Omental fat pad (tissue), 4 donors: ENCODE results near the gene VAPA. TPM values are rescaled to one million over a fixed set of nuclear protein-coding genes. Genes with fewer than 3 reads are reported as not detected.
A peak's percentile ranks its signal among the peaks of the same experiment; 100 is the strongest.

Experiments
- ATAC-seq: fragments of 150-250 bp; one replicate; pipeline ENCODE4 v1.9.1; 2016; ENCODE audit warnings: mild to moderate bottlenecking, moderate library complexity; ENCODE audit not compliant: low FRiP score
- DNase-seq: peaks from one replicate; pipeline ENCODE4 v3.0.0-alpha.2; 2019; ENCODE audit warnings: low spot score
- total RNA-seq, 4 donors: library from RNA; depleted of rRNA; stranded (reverse); fragments of >200 nt; gene quantifications; one replicate each; pipeline ENCODE4 v1.1.0, GENCODE V29; 2016
- TF ChIP-seq, protein P1 (sequence below), 3 donors: fragments of 450-650 bp; IDR thresholded peaks; one replicate each; pipeline ENCODE4 v1.5.1; 2016 to 2017; ENCODE audit warnings: antibody characterized with exemption in 3 of 3, mild to moderate bottlenecking in 3 of 3, moderate library complexity in 2 of 3

VAPA gene
- total RNA-seq, 4 donors from 2014 or later, result 173 to 345 (median 246) TPM

- ATAC-seq, result peak; percentile 90
- no peak for DNase-seq
- TF ChIP-seq, protein P1, sequence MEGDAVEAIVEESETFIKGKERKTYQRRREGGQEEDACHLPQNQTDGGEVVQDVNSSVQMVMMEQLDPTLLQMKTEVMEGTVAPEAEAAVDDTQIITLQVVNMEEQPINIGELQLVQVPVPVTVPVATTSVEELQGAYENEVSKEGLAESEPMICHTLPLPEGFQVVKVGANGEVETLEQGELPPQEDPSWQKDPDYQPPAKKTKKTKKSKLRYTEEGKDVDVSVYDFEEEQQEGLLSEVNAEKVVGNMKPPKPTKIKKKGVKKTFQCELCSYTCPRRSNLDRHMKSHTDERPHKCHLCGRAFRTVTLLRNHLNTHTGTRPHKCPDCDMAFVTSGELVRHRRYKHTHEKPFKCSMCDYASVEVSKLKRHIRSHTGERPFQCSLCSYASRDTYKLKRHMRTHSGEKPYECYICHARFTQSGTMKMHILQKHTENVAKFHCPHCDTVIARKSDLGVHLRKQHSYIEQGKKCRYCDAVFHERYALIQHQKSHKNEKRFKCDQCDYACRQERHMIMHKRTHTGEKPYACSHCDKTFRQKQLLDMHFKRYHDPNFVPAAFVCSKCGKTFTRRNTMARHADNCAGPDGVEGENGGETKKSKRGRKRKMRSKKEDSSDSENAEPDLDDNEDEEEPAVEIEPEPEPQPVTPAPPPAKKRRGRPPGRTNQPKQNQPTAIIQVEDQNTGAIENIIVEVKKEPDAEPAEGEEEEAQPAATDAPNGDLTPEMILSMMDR (IDR thresholded peaks at IDR 0.05), result no peak
Observed at GRCh38 chr18:9869715-9870430, 43.9 kb upstream of the VAPA start.

GRCh38 chr18:9870431-9871008 is 43.3 kb upstream of the VAPA start:
- peak; percentile 42 for ATAC-seq
- DNase-seq, result no peak
- TF ChIP-seq, protein P1 (IDR thresholded peaks at IDR 0.05), result no peak

GRCh38 chr18:9871244-9871746 is 42.5 kb upstream of the VAPA start:
- TF ChIP-seq, protein P1 (IDR thresholded peaks at IDR 0.05), result no peak
- ATAC-seq (no peak), DNase-seq (no peak)

- no peak for DNase-seq
- no peak for ATAC-seq
- TF ChIP-seq, protein P1 (IDR thresholded peaks at IDR 0.05), result no peak
Observed at GRCh38 chr18:9872823-9873222, 41.0 kb upstream of the VAPA start.

DNA sequence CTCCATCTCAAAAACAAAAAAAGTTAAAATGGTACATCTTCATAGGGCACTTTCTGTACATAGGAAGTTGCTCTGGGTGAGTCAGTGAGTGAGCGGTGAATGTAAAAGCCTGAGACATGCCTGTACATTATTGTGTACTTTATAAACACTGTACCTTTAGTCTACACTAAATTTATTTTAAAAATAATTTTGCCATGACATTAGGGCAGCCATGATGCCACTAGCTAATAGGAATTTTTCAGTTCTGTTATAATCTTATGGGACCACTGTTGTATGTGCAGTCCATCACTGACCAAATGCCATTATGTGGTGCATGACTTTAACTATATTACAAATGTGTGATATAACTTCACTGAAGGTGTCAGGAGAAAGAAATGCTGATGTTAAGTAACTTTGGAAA is 39.1 kb upstream of the VAPA start:
- TF ChIP-seq, protein P1 (IDR thresholded peaks at IDR 0.05), result no peak
- DNase-seq (no peak), ATAC-seq (no peak)

DNA sequence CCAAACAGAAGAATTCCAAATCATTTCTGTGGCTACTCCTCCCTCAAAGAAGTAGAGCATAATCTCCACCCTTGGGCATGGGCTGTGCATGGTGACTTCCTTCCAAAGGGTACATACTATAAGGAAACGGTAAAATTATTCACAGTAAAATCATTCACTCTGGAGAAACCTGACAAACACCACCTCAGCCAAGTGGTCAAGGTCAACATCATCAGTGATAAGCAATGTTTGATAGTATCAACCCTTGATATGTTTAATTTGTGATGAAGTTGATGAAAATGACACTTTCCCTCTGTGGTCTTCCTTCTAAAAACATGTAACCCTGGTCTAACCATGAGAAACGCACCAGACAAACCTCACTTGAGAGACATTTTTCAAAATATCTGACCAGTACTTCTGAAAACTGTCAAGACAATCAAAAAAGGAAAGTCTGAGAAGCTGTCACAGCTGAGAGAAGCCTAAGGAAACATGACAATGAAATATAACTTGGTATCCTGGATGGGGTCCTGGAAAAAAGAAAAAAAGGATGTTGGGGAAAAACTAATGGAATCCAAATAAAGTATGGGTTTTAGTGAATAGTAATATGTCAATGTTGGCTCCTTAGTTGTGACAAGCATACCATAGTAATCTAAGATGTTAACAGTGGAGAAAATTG is 37.5 kb upstream of the VAPA start:
- DNase-seq (no peak), ATAC-seq (no peak)
- TF ChIP-seq, protein P1 (IDR thresholded peaks at IDR 0.05), result no peak
